ENCODE measurements around the gene ABCB8.

DNA sequence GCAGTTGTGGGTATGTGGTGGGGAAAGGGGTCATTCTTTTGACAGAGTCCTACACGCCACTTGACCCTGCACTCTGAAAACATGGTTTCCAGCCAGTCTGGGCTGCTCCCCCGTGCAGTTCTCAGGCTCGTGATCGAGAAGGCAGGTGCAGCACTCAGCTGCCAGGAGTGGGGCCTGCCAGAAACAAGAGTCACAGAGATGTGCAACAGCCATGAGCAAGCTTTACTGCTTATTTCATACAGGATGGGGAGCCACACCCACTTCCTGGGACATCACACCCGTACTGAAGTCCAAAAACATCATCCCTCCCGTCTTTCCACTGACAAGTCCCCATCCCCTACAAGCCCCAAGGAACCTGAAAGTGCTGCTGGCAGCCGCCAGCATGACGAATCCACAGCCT is 13.3 kb upstream of the ABCB8 start:
- TF ChIP-seq, protein P1, sequence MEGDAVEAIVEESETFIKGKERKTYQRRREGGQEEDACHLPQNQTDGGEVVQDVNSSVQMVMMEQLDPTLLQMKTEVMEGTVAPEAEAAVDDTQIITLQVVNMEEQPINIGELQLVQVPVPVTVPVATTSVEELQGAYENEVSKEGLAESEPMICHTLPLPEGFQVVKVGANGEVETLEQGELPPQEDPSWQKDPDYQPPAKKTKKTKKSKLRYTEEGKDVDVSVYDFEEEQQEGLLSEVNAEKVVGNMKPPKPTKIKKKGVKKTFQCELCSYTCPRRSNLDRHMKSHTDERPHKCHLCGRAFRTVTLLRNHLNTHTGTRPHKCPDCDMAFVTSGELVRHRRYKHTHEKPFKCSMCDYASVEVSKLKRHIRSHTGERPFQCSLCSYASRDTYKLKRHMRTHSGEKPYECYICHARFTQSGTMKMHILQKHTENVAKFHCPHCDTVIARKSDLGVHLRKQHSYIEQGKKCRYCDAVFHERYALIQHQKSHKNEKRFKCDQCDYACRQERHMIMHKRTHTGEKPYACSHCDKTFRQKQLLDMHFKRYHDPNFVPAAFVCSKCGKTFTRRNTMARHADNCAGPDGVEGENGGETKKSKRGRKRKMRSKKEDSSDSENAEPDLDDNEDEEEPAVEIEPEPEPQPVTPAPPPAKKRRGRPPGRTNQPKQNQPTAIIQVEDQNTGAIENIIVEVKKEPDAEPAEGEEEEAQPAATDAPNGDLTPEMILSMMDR (IDR thresholded peaks at IDR 0.05) = no peak
- TF ChIP-seq EZH2phosphoT487 (IDR thresholded peaks at IDR 0.05) (no peak), EZH2 (IDR thresholded peaks at IDR 0.05) (no peak)

Data from neural progenitor cell (in vitro differentiated cells).